PC-9 (cell line): ENCODE results near the gene ASB13.

Experiments
- EZH2 ChIP-seq: fragments of 200-600 bp; sonication (generic); IDR thresholded peaks from 2 replicates; pipeline ENCODE4 v1.8.0; 2017; ENCODE audit warnings: antibody characterized with exemption, low read depth
- TF ChIP-seq, protein P1 (sequence below): fragments of 200-600 bp; sonication (generic); conservative IDR thresholded peaks from 2 replicates; pipeline ENCODE4 v1.6.1; 2017; ENCODE audit warnings: mixed run types, antibody characterized with exemption, mild to moderate bottlenecking, moderate library complexity

DNA sequence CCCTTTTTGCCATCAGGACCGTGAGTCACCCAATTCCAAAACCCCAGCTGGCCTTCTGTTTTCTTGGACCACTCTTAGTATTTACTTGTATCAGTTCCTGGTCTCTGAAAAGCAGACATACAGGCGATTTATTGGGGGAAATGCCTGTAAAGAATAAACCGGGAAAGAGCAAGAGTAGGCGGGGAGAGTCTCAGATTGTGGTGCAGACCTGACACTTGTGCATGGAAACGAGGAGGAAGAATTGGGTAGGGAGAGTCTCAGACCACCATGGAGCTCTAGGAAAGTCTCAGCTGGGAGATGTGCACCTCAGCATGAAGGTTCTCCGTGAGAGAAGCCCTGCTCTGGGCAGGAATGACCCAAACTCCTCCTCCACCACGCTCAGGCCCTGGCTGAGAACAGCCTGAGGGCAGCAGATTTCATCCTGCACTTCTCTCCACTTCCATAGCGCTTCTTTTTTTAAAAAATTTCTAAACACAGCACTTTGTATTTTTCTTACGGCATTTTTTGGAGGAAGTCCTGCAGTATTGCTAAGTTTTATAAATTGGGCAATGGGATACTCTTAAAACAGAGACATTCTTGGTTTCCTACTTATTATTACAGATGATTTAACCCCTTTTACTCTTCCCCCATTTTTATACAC, 12.1 kb upstream of the ASB13 start:
- TF ChIP-seq, protein P1, sequence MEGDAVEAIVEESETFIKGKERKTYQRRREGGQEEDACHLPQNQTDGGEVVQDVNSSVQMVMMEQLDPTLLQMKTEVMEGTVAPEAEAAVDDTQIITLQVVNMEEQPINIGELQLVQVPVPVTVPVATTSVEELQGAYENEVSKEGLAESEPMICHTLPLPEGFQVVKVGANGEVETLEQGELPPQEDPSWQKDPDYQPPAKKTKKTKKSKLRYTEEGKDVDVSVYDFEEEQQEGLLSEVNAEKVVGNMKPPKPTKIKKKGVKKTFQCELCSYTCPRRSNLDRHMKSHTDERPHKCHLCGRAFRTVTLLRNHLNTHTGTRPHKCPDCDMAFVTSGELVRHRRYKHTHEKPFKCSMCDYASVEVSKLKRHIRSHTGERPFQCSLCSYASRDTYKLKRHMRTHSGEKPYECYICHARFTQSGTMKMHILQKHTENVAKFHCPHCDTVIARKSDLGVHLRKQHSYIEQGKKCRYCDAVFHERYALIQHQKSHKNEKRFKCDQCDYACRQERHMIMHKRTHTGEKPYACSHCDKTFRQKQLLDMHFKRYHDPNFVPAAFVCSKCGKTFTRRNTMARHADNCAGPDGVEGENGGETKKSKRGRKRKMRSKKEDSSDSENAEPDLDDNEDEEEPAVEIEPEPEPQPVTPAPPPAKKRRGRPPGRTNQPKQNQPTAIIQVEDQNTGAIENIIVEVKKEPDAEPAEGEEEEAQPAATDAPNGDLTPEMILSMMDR, result no peak
- TF ChIP-seq EZH2, result no peak
